HEK293 (cell line): ENCODE measurements around the gene AOAH.

Experiments
- ATF2 ChIP-seq: fragments of 450-650 bp; formaldehyde crosslinking; IDR thresholded peaks from 2 replicates; pipeline ENCODE4 v1.5.1; 2016; ENCODE audit warnings: missing biosample characterization, missing genetic modification characterization, low read depth
- CTCF ChIP-seq: fragments of 450-650 bp; formaldehyde crosslinking; IDR thresholded peaks from 2 replicates; pipeline ENCODE4 v1.5.1; 2016; ENCODE audit warnings: missing biosample characterization, missing genetic modification characterization
- PATZ1 ChIP-seq: fragments of 450-650 bp; formaldehyde crosslinking; IDR thresholded peaks from 2 replicates; pipeline ENCODE4 v1.5.1; 2016; ENCODE audit warnings: missing biosample characterization, missing genetic modification characterization
- YY1 ChIP-seq: fragments of 450-650 bp; formaldehyde crosslinking; IDR thresholded peaks from 2 replicates; pipeline ENCODE4 v1.5.1; 2018; ENCODE audit warnings: missing biosample characterization, missing genetic modification characterization
- ZNF18 ChIP-seq: fragments of 450-650 bp; formaldehyde crosslinking; IDR thresholded peaks from 2 replicates; pipeline ENCODE4 v1.5.1; 2016; ENCODE audit warnings: missing biosample characterization, missing genetic modification characterization
- ZNF585B ChIP-seq: fragments of 450-650 bp; formaldehyde crosslinking; IDR thresholded peaks from 2 replicates; pipeline ENCODE4 v1.5.1; 2016; ENCODE audit warnings: missing biosample characterization, missing genetic modification characterization

GRCh38 chr7:36764929-36765328, 40.6 kb upstream of the AOAH start:
- no peak for TF ChIP-seq ATF2 (tag by site-specific recombination)
- TF ChIP-seq ZNF585B: no peak
- TF ChIP-seq CTCF (tag by site-specific recombination): no peak
- no peak for TF ChIP-seq PATZ1
- TF ChIP-seq ZNF18 (tag by site-specific recombination): no peak
- no peak for TF ChIP-seq YY1 (tag by site-specific recombination)
